Measurements from ENCODE around the gene CD46.

The CD46 gene

DNA sequence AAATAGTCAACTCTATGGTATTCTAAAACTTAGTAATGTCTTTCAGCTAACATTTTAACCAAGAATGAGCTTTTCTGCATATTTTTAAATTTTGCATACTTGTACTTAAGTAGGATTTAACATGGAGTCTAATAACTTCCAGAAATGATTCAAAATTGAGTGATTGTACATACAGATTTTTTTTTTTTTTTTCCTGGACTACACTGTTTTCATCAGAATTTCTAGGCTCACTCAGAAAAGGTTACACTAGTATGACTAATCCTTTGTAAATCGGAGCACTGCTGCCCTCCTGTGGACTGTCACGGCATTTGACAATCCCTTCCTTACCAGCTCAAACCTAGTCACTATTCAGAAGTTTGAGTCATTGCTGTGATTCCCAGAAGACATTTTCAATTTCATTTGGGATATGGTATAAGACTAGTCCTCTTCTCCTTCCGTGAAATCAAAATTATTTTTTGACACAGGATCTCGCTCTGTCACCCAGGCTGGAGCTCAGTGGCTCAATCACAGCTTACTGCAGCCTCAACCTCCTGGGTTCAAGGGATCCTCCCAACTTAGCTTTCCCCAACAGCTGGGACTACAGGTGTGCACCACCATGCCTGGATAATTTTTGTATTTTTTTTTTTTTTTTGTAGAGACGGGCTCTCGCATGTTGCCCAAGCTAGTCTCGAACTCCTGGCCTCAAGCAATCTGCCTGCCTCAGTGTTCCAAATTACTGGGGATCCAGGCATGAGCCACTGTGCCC is 45.5 kb downstream of the CD46 start:
- DNase-seq (ENCODE audit: low spot score): peak; percentile 88

DNA sequence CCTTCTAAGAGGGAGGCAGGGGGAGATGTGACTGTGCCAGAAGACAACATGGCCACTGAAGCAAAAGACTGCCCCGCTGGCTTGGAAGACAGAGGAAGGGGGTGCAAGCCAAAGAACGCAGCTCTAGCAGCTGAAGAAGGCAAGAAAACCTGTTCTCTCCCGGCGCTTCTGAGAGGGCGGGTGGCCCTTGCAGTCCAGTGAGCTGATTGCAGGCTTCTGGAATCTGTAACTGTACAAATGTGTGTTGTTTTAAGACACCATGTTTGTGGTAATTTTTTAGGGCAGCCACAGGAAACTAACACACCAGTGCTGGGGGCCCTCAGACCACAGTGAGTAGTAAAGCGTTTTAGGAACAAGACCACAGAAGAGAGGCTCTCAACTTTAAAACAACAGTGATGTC is 47.0 kb downstream of the CD46 start:
- no peak for DNase-seq (ENCODE audit: low spot score)

DNA sequence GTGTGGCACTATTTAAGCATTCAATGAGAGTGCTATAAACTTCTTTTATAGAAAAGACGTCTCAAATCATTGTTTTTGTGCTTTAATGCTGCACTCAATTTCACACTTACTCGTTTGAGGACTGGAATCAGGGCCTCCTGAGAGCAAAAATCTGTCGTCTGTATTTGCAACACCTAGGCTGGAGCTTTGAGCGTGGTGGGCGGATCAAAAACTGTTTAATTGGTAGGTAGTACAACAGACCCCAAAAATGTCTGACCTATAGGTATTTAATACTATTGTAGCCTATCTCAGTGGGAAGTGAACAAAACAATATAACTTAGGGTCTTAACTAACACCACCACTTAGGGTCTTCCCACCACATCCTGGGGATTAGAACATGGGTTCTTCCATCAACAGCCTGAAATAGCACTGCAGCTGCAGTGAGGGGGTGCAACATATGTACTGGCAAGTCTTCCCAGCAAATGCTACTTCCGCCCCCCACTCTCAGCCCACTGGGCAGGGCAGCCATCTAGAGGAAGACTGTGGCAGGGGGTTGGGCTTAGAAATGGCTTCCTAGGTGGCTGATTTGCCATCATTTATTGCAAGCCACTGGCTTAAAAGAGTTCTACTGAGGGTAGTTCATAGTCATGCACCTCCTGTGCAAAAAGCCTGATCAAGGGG is 48.3 kb downstream of the CD46 start:
- DNase-seq (ENCODE audit: low spot score): no peak

DNA sequence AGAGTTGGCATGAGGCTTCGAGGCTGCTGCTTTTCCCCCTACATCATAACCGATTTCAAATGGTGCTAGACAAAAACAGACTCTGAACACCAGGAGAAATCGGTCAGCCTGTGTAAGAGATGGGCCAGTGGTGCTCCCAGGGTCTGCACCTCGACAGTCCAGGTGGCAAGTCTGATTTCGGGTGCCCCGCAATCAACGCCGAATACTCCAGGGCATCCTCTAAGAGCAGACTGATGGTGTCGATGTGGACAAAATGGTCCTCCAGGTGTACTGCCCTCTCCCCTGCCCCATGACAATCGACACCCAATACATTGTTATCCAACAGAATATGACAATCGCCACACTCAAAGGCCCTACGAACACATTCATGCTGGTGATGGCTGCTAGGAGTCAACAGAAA is 50.0 kb downstream of the CD46 start:
- DNase-seq (ENCODE audit: low spot score): no peak

DNA sequence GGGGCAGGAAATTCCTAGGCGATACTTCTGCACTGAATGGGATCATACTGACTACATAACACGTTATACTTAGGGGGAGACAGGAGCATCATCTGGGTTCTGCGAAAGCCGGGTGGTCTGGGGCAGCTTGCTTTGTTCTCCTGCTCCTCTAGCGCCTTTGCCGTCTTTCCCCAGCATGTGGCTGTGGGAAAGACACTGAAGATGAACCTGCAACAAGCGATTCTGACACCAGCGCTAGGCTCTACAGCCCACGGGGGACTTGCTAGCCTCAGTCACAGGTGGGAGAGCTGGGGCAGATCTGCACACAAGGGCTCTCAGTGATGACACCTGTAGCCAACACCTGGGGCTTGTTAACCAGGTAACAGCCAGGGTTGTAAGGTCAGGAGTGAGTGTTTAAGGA is 51.8 kb downstream of the CD46 start:
- no peak for DNase-seq (ENCODE audit: low spot score)

DNA sequence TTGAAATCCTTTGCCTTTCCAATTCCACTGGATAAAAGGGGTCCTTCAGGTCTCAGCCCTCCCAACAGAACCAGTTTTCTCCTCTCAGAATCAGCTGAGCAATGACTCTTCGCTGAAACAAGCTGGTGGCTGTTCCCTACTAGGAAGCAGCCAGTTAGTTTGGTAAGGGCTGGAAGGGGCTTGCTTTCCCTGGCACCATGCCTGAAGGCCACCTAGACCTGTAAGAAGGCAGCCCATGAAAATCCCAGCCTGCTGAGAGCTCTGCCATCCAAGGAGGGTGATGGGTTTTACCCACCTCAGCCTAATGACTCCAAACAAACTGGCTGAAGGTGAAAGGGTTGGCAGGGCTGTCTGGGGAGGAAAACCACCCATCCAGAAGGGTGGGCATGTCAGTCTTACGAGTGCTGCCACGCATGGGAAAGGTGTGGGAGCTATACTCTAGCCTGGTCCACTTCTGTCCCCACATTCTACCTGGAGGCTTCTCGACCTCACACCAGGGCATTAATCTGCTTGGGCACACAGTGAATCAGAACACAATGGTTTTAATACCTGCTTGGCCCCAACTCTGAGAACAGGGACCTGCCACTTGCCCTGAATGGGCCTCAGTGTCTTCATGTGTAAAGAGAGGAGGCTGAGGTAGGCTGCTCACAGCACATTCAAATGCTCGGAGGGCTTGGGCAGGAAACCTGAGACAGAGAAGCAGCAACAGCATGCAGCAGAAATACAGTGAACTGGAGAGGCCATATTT is 53.0 kb downstream of the CD46 start:
- no peak for DNase-seq (ENCODE audit: low spot score)

DNA sequence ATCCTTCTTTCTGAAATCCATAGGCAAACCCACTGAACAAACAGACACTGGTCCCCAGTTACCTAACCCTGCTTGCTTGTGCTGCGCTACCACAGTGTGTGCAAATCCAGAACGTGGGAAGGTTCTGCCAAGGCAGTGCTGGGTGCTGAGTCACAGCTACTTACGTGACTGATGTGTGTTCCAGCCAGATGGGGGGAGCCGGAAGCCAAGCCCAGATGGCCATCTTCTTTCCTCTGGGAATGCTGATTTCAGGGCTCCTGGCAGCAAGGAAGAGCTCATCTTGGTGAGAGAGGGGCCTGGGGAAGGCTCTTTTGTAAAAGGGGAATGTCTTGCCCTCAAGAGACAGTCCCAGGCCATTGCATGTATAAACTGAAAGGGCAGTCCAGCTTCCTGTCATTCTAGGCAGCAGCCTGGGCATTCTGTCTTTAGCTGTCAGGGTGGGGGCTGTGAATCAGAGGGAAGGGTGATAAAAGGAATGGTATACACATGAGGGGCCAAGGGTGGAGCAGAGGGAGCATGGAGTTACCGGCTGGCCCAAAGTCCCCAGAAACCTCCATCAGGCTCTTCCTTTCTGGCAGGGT is 54.1 kb downstream of the CD46 start:
- DNase-seq (ENCODE audit: low spot score): peak; percentile 65

DNA sequence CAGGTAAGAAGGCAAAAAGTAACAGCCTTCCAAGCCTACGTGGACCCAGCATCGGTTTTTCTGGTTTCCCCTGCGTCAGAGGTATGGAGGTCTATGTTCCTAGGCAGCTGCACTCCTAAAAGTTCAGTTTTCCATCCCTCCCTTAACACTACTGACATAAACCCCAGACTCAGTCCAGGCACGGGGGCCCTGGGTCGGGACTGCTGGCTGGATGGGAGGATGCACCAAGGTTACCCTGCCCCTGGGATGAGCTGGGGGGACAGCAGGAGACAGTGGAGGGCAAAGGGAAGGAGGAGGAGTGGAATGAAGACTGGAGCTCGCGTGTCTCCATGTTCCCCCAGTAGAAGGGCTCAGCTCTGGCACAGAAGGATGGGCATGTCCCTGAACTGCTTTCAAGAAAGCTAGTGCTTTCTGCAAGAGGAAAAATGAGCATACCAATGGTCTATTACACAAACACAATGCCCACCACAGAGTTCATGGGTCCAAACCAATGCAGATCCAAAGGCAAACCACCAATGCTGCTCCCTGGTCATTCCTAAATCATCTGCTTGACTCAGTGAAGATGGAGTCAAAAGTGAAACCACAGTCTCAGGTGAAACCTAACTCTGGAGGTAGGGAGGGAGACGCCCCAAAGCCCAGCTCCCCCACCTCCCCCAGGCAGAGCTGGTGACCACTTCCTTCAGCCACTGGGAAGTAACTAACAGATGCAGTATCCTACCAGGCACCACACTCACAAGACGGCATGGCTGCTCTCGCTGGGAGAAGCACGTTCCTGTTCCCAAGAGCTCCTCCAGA is 54.9 kb downstream of the CD46 start:
- no peak for DNase-seq (ENCODE audit: low spot score)

DNA sequence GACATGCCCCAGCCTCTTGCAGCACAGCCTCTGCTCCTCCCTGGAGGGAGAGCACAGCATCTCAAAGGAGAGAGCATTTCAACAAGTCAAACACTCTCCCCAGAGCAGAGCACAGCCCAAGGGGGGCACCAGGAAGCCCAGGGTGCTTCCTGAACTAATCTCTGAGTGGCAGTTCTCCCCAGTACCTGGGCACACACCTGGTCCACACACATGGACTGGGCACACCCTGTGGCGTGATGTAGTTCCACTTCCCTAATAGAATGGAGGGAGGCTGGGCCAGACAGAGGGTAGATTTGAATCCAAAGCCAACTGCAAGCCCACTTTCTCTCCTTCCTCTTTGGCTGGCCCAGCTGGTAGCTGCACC is 55.5 kb downstream of the CD46 start:
- DNase-seq (ENCODE audit: low spot score): no peak

DNA sequence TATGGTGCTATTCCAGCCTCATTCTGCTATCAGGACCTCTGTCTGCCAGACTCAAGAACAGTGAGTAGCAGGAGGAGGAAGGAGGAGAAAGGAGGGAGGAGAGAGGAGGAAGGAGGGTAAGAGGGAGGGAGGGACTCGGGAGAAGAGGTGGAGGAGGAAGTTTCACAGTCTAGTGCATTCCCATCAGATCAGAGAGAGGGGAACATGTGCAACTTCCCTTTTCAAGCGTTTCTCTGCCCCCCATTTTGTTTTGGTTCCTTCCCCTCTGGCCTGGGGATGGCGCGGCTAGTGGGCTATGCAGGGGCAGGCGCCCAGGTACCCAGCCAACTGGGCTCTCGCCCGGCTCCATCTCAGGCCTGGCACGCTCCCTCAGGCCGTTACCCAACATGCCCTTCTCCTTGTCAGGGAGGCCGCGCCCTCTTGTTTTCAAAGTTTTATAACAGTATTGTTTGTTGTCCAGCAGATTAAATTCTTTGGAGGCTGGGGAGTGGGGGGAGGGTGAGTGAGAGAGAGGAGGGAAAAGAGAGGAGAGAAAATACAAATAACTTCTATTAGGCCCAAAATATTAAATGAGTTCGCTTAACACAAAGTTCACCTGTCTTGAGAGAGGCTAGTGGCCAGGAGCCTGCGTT is 56.0 kb downstream of the CD46 start:
- DNase-seq (ENCODE audit: low spot score): peak; percentile 68

DNA sequence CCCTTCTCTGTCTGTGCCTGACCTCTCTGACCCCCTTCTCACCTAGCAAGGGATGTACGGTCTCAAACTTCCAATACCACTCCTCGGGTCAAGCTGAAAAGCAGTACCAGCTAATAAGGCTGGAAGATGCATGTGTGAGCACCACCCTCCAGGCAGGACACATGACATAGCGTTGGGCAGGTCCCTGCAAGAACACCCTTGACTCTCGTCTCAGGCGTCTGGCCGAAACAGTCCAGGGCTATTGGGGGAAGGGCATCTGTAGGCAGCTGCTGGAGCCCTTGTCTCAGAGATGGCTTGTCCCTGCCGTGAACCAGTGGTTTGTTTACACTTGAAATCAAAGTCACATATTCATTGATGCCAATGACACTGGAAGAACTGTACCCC is 56.5 kb downstream of the CD46 start:
- peak; percentile 74 for DNase-seq (ENCODE audit: low spot score)

DNA sequence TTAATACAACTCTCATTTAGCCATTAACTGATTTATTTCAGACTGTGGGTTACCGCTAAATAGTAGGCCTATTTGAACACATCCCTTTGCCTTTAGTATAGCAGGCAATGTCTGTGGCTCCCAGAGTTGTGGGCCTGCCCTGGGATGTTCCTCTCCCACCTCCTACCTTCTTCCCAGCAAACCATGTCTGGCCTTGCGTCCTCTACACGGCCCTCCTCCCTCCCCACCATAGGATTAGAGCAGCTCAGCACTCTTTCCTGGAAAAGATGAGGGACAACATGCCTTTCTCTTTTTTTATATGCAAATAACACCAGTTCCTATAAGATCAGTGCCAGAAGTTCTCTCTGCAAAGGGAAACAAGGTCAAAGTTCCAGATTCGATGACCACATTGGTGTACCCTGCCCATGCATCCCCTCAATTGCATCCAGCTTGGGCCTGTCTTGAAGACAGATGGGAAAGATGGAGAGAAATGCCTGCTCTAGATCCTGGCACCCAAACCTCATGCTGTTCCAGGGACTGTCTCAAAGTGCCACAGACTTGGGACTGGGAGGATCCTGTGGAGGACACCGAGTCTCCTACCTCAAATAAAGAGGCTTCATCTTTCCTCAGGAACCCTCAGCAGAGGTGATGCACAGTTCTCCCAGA is 57.2 kb downstream of the CD46 start:
- no peak for DNase-seq (ENCODE audit: low spot score)

DNA sequence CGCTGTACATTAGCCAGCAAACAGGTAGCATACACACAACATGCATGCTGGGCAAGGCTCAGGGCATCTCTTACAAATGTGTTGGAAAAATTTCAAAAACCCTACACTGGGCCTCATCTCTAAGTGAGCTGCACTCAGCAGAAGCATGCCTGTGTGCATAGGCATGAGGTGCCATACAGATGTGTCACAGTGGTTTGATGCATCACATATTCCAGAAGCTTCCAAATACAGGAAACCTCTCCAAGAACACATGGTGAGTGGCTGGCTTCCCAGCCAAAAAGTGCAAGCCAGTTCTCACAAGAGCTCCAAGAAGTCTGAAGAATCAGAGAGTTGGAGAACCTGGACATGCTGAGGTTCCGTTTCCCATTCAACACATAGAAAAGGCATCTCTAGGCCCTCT is 58.3 kb downstream of the CD46 start:
- no peak for DNase-seq (ENCODE audit: low spot score)

DNA sequence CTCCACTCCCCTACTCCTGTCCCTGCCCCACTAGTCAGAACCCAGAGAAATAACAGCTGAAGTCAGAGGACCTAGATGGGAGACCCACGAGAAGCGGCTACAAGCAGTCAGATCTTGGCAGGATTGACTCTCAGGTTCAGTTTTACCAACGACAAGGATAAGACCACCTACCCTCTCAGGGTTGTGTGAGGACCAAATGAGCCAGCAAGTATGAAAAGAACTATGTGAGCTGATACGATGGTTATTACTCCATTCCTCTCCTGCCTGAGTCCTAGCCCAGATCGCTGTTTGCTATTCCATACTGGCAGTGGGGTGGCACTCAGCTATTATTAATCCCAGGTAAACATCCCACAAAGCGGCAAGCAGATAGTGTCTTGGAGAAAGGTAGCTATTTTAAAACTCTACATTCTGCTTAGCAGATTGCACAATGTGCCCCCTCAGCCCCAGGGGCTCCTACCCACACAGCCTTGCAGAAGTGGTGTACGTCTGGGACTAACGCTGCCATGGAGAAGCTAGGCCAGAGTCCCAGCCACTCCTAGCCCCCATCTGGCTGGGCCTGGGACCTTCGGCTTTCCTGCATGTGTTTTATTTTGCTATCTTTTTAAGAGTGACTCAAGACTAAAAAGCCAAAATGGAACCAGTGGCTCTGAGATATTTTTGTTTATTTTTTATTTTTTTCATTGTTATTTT is 58.9 kb downstream of the CD46 start:
- no peak for DNase-seq (ENCODE audit: low spot score)

DNA sequence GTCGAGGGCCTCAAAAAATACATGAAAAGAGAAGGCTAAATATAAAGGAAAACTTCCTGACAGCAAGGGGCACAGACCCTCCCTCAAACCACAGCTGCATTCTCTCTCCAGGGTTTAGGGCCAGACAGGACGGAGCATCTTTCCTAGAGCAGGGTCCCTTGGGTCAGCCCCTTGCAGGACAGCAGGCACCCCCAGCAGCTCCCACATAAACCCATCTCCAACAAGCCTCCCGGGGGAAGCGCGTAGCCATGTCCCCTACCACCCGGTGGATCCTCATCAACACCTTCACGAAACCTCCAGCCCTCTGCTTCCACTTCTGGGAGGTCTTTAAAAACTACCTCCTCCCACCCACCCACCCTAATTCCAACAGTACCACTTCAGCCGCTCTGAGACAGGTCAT is 59.5 kb downstream of the CD46 start:
- DNase-seq (ENCODE audit: low spot score): no peak

DNA sequence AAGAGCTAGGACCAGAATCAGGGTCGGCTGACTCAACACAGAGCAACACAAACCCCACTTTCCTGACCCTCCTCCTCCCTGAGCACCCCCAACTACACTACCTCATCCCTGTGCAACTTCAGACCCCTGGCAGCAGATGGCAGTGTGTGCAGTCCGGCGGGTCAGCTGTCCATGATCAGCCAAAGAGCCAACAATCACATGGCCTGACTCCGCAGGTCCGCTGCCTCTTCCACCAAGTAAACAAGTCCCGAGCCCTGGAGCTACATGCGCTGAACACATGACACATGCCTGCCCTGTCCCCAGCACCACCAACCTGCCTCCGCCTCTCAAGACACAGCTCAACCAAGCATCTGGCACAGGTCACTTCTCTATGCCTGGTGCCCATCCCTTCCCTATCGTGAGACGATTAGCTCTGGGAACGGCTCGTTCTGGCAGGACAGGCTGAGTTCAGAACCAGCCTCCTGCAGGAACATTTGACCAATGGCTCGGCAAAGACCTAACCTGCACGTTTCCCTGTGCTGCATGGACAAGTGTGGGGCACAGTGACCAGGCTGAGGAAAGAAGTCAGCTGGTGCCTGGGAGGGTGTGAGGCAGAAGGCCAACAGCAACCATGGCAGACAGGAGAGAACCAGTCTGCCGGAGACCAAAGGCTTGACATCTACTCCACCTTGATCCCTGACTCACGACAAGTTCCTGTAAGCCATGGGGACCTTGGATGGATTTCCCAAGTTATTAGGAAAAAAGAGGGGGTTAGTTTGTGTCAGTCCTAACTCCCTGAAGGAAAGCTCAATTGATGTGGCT is 60.3 kb downstream of the CD46 start:
- DNase-seq (ENCODE audit: low spot score): peak; percentile 93

DNA sequence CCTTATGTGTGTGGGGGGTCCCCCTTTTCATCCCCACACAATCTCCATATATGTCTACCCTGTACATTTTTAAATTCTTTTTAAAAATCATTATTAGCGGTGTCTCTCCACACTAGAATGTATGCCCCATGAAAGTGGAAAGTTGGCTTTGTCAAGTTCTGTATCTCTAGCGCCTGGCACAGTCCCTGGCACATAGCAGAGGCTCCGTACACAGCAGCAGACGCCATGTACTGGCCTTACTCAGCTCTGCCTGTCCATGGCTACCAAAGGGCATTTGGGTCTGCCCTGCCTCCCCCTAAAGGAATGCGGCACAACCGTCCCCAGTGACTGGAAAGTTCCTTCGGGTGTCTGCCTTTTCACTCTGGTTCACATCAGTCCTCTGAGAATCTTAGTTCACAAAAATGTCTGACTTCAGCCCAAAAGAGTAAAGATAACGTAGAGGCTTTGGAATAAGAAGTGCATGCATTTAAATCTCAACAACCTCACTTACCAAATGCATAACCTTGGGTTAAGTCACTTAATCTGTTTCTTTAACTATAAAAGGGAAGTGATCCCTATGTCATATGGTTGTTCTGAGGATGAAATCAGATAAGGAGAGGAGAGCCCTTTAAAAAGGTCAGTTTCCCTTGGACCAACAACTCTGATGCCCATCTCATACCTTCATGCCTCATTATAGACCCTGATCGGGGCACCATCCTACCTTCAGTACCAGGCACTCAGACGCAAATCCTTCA is 61.1 kb downstream of the CD46 start:
- no peak for DNase-seq (ENCODE audit: low spot score)

DNA sequence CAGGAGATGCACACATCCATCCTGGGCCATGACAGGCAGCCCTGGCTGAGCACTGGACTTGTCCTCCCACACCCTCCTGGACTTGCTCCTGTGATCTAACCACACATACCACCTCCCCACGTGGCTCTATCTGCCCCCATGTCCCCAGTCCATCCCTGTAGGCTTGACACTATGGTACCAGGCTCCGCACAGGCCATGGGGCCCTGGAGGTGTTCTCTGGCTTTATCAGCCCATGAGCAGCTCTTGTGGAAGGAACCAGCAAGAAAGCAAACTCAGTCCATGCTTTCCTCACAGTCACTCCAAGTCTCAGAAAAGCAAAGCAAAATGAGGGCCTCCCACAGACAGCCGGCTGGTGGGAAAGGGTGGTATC is 61.6 kb downstream of the CD46 start:
- DNase-seq (ENCODE audit: low spot score): no peak

DNA sequence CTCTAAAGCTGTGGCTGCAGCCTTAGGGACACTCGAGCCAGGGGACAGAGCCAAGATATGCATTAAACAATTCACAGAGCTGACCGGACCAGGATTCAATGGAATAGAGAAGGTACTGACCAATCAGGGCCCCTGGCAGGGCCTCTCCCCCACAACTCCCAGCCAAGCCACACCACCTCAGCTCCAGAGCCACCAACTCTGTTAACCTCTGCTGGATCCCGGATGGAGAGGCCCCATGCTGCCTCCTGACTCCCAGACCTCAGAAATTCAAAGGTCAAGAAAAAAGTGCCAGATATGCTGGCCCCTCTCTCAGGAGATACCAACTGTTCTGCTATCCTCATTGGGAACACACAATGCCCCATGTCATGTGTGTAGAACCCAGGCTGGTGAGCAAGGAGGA is 62.1 kb downstream of the CD46 start:
- DNase-seq (ENCODE audit: low spot score): no peak

Measured in pons (tissue), 1 donor.